HCT116 (cell line): ENCODE measurements around the gene MAPKAPK3. TPM values are rescaled to one million over a fixed set of nuclear protein-coding genes. Genes with fewer than 3 reads are reported as not detected.

ENCODE experiments used
- ATAC-seq: fragments of 200-7000 bp; cut with Tn5 transposase; 2 replicates; pipeline ENCODE4 v1.9.1; 2020; ENCODE audit warnings: mild to moderate bottlenecking, moderate library complexity
- BruUV-seq: library from RNA; stranded (reverse); fragments of 400-500 nt; replicated peaks from 2 replicates; lab custom pipeline; 2021; lab: Mats Ljungman, UMichigan
- CTCF ChIA-PET: fragments of 300-600 bp; sonication (Branson Sonifier 250); formaldehyde crosslinking; loops from one replicate; lab custom pipeline; 2021; ENCODE audit warnings: antibody characterized with exemption; lab: Charles Lee
- POLR2A ChIA-PET: fragments of 300-600, 350-600 bp; sonication (Branson Sonifier 250); formaldehyde crosslinking; loops from one replicate; lab custom pipeline; 2021; ENCODE audit warnings: antibody characterized with exemption; lab: Charles Lee
- RAD21 ChIA-PET, 2 experiments: fragments of 300-600 bp; sonication (Branson Sonifier 250); formaldehyde crosslinking; loops; one replicate each; lab custom pipeline; 2023; ENCODE audit warnings: low total read pairs in 2 of 2; ENCODE audit not compliant: uncharacterized antibody in 2 of 2, unreplicated experiment in 2 of 2, low non-redundant PET in 1 of 2; lab: Charles Lee
- DNase-seq: peaks from one replicate; pipeline ENCODE4 v3.0.0-alpha.2; 2010; ENCODE audit warnings: low read depth, low spot score
- H2AFZ ChIP-seq: fragments of 200-600 bp; shearing (Covaris generic), sonication (generic); 2 replicates; pipeline ENCODE4 v1.6.1; 2017; ENCODE audit warnings: low read depth, mixed run types, mixed read lengths, antibody characterized with exemption, low read length; ENCODE audit not compliant: poor library complexity, severe bottlenecking
- H3K27ac ChIP-seq: 2 replicates; pipeline ENCODE4 v1.5.1; 2012; ENCODE audit warnings: low read depth, low read length
- H3K27me3 ChIP-seq: fragments of 200-600 bp; sonication (generic); 2 replicates; pipeline ENCODE4 v1.6.1; 2016; ENCODE audit warnings: mixed run types, low read length, mixed read lengths; ENCODE audit not compliant: insufficient read depth
- H3K36me3 ChIP-seq, 2 experiments: fragments of 200-500 bp in 1 of 2; fragments of 200-600 bp in 1 of 2; sonication (Bioruptor generic) in 1 of 2; sonication (generic) in 1 of 2; 2 replicates each; pipeline versions ENCODE4 v1.5.1 to v1.6.1; 2014 to 2016; ENCODE audit warnings: low read length in 2 of 2, inconsistent platforms in 1 of 2, mixed read lengths in 1 of 2, mixed run types in 1 of 2; ENCODE audit not compliant: insufficient read depth in 2 of 2, control insufficient read depth in 1 of 2
- H3K4me1 ChIP-seq, 2 experiments: fragments of 200-600 bp in 1 of 2; sonication (generic) in 1 of 2; 2 replicates each; pipeline versions ENCODE4 v1.5.1 to v1.6.1; 2012 to 2017; ENCODE audit warnings: low read length in 2 of 2, inconsistent platforms in 1 of 2, mild to moderate bottlenecking in 1 of 2, mixed read lengths in 1 of 2, mixed run types in 1 of 2, moderate library complexity in 1 of 2; ENCODE audit not compliant: insufficient read depth in 2 of 2, control insufficient read depth in 1 of 2
- H3K4me2 ChIP-seq: fragments of 200-600 bp; sonication (generic); 2 replicates; pipeline ENCODE4 v1.6.1; 2017; ENCODE audit warnings: mixed run types, low read length, mixed read lengths
- H3K4me3 ChIP-seq, 2 experiments: fragments of 200-600 bp in 1 of 2; sonication (generic) in 1 of 2; replicated peaks in 1 of 2; 2 replicates each; pipeline ENCODE4 v1.5.1; 2011 to 2016; ENCODE audit warnings: low read length in 2 of 2, control low read depth in 1 of 2, low read depth in 1 of 2, mild to moderate bottlenecking in 1 of 2, mixed read lengths in 1 of 2, mixed run types in 1 of 2
- H3K79me2 ChIP-seq: fragments of 200-600 bp; sonication (generic); 2 replicates; pipeline ENCODE4 v1.6.1; 2017; ENCODE audit warnings: mild to moderate bottlenecking, mixed run types, low read length, moderate library complexity, mixed read lengths; ENCODE audit not compliant: insufficient read depth
- H3K9ac ChIP-seq: fragments of 200-600 bp; sonication (generic); 2 replicates; pipeline ENCODE4 v1.6.1; 2016; ENCODE audit warnings: low read length, mixed read lengths
- H3K9me2 ChIP-seq: fragments of 200-600 bp; sonication (generic), shearing (Covaris generic); 2 replicates; pipeline ENCODE4 v1.6.1; 2017; ENCODE audit warnings: mixed run types, mild to moderate bottlenecking, moderate library complexity; ENCODE audit not compliant: insufficient read depth
- H3K9me3 ChIP-seq, 2 experiments: fragments of 200-500 bp in 1 of 2; fragments of 200-600 bp in 1 of 2; sonication (Bioruptor generic) in 1 of 2; sonication (generic) in 1 of 2; 2 replicates each; pipeline ENCODE4 v1.6.1; 2014 to 2017; ENCODE audit warnings: low read length in 2 of 2, mixed read lengths in 2 of 2, inconsistent platforms in 1 of 2, low read depth in 1 of 2, mild to moderate bottlenecking in 1 of 2, mixed run types in 1 of 2, moderate library complexity in 1 of 2; ENCODE audit not compliant: control insufficient read depth in 1 of 2, insufficient read depth in 1 of 2
- H4K20me1 ChIP-seq: fragments of 200-600 bp; sonication (generic), shearing (Covaris generic); 2 replicates; pipeline ENCODE4 v1.6.1; 2017; ENCODE audit warnings: mixed run types, mild to moderate bottlenecking, moderate library complexity; ENCODE audit not compliant: insufficient read depth
- CBX3 ChIP-seq: IDR thresholded peaks from 2 replicates; pipeline ENCODE4 v1.6.1; 2012; ENCODE audit warnings: low read depth
- CEBPB ChIP-seq: IDR thresholded peaks from 2 replicates; pipeline ENCODE4 v1.6.1; 2012; ENCODE audit warnings: low read depth
- MAX ChIP-seq: IDR thresholded peaks from 2 replicates; pipeline ENCODE4 v1.6.1; 2012
- REST ChIP-seq: IDR thresholded peaks from 2 replicates; pipeline ENCODE4 v1.6.1; 2012; ENCODE audit warnings: low read depth
- ZBTB33 ChIP-seq: IDR thresholded peaks from 2 replicates; pipeline ENCODE4 v1.6.1; 2011; ENCODE audit warnings: mild to moderate bottlenecking, low read length, moderate library complexity; ENCODE audit not compliant: insufficient replicate concordance; ENCODE audit errors: extremely low read depth
- intact Hi-C: fragments of 100-400 bp; cut with micrococcal nuclease; formaldehyde crosslinking; loops from 2 replicates; pipeline ENCODE4 v1.10.0; 2022
- total RNA-seq: library from RNA; stranded (reverse); gene quantifications from one replicate; pipeline ENCODE4 v1.2.1, GENCODE V29; 2021; ENCODE audit not compliant: unreplicated experiment

MAPKAPK3 gene
- total RNA-seq, 1 experiment from 2014 or later: 87.3 TPM

GRCh38 chr3:50603261-50604109 lies 13.5 kb upstream of the MAPKAPK3 start:
- POLR2A ChIA-PET: no interaction called here

More at GRCh38 chr3:50603261-50604109, 13.5 kb upstream of the MAPKAPK3 start:
- Histone ChIP-seq H3K4me3 (no peak overlapping the region), H3K4me2 (peak overlapping the region; percentile 78; the same call in 1 of the 2 replicates)
- no TSS peak for BruUV-seq
- TF ChIP-seq REST (no peak), ZBTB33 (no peak), CBX3 (no peak), CEBPB (no peak), MAX (no peak)
- TF ChIP-seq, all 23 proteins: peak for 0
- ATAC-seq: no peak
- Histone ChIP-seq H3K27ac (peak overlapping the region; percentile 98; the same call in 1 of the 2 replicates), H3K9me2 (no peaks in the 10 kb centered on the region), H3K27me3 (no peaks in the 10 kb centered on the region), H2AFZ (no peak overlapping the region), H4K20me1 (no peaks in the 10 kb centered on the region), H3K4me1 (peaks cover 37 to 40% of the 10 kb centered on the region in 2 experiments), H3K9ac (peak overlapping the region; percentile 67), H3K79me2 (no peaks in the 10 kb centered on the region), H3K36me3 (0 out of 4 replicates have a peak, but pooled peaks cover 0 to 5% of the 10 kb centered on the region in 2 experiments), H3K9me3 (no peaks in the 10 kb centered on the region)
- intact Hi-C loops: no loop called here
- no peak for DNase-seq
- ChIA-PET RAD21 (no interaction called here), CTCF (interaction anchor here (3.0 kb wide), 1 partner anchor 8 kb away, joined by 18 read pairs; the partner anchor contains the start of gene CISH)
